Upper lobe of left lung (tissue), 6 donors: Measurements from ENCODE around the gene SLC25A44. TPM values are rescaled to one million over a fixed set of nuclear protein-coding genes. Genes with fewer than 3 reads are reported as not detected.

ENCODE experiments used
- ATAC-seq, 2 donors: fragments of 200-7000 bp; cut with Tn5 transposase; one replicate each; pipeline ENCODE4 v1.9.1; 2022; ENCODE audit warnings: mild to moderate bottlenecking in 2 of 2, moderate library complexity in 2 of 2; ENCODE audit not compliant: low FRiP score in 2 of 2
- DNase-seq, 2 donors: peaks; one replicate each; pipeline ENCODE4 v3.0.0-alpha.2; 2019 to 2020
- H3K27ac ChIP-seq, 4 donors: fragments of 200-600 bp; sonication (generic); one replicate each; pipeline ENCODE4 v1.5.1; 2016 to 2019
- H3K27me3 ChIP-seq, 4 donors: fragments of 200-600 bp; sonication (generic); one replicate each; pipeline ENCODE4 v1.5.1; 2017 to 2019
- H3K36me3 ChIP-seq, 4 donors: fragments of 200-600 bp; sonication (generic); one replicate each; pipeline ENCODE4 v1.5.1; 2016 to 2019
- H3K4me1 ChIP-seq, 4 donors: fragments of 200-600 bp; sonication (generic); one replicate each; pipeline ENCODE4 v1.5.1; 2018 to 2019
- H3K4me3 ChIP-seq, 4 donors: fragments of 200-600 bp; sonication (generic); one replicate each; pipeline ENCODE4 v1.5.1; 2017 to 2019; ENCODE audit warnings: mild to moderate bottlenecking in 2 of 4, moderate library complexity in 1 of 4
- H3K9me3 ChIP-seq, 4 donors: fragments of 200-600 bp; sonication (generic); one replicate each; pipeline ENCODE4 v1.5.1; 2018 to 2019
- CTCF ChIP-seq, 6 experiments: fragments of 450-650 bp in 4 of 6; fragments of 200-600 bp in 2 of 6; sonication (generic) in 2 of 6; IDR thresholded peaks; one replicate each; pipeline ENCODE4 v1.5.1; 2016 to 2019; ENCODE audit warnings: antibody characterized with exemption in 6 of 6
- EP300 ChIP-seq, 4 donors: sonication (generic); formaldehyde crosslinking; IDR thresholded peaks; one replicate each; pipeline ENCODE4 v1.5.1; 2017; ENCODE audit warnings: antibody characterized with exemption in 4 of 4, control low read depth in 2 of 4
- POLR2A ChIP-seq, 4 donors: fragments of 450-650 bp; IDR thresholded peaks; one replicate each; pipeline ENCODE4 v1.5.1; 2016 to 2017; ENCODE audit warnings: antibody characterized with exemption in 4 of 4, mild to moderate bottlenecking in 2 of 4
- POLR2AphosphoS5 ChIP-seq, 2 donors: sonication (generic); formaldehyde crosslinking; IDR thresholded peaks; one replicate each; pipeline ENCODE4 v1.5.1; 2017; ENCODE audit warnings: antibody characterized with exemption in 2 of 2
- WGBS, 2 donors: methylation state at CpG; one replicate each; pipeline ENCODE4 v1.1.5; 2017 to 2018; 5-methylcytosine and 5-hydroxymethylcytosine counted together
- total RNA-seq, 6 donors: library from RNA; depleted of rRNA in 4 of 6; stranded (reverse); fragments of >200 nt in 4 of 6; gene quantifications; one replicate each; pipeline versions ENCODE4 v1.1.0 to v1.2.1, GENCODE V29; 2016 to 2021
- donor health status: DM: no; HTN: no; CAD: no; lungs with moderate emphysema.
- donor health status: DM: no; HTN: yes; CAD: no; lungs with severe emphysema.

The SLC25A44 gene
- total RNA-seq, 6 donors from 2014 or later, result 11.0 to 27.4 (median 21.1) TPM

- peaks cover 13 to 38% (median 22%) of the 10 kb centered on the region in 4 donors for H3K4me1 ChIP-seq
- TF ChIP-seq POLR2AphosphoS5 (IDR thresholded peaks at IDR 0.05), result no peak
- no peak for TF ChIP-seq EP300 (IDR thresholded peaks at IDR 0.05)
- no peak for TF ChIP-seq POLR2A (IDR thresholded peaks at IDR 0.05)
- TF ChIP-seq CTCF (IDR thresholded peaks at IDR 0.05), result no peak
- no peaks in the 10 kb centered on the region for H3K36me3 ChIP-seq
- no peaks in the 10 kb centered on the region for H3K9me3 ChIP-seq
- H3K27me3 ChIP-seq, result no peaks in the 10 kb centered on the region
- ATAC-seq, result peak; percentile 1 to 2
- 23 to 51% methylated on average over 7 to 9 of the region's 9 CpGs for WGBS, 2 donors
- no peak overlapping the region for H3K4me3 ChIP-seq
- DNase-seq, result peak in 1 of 2 donors; percentile 68
- peak overlapping the region in 3 of 4 donors; percentile 18 to 73 (median 72) for H3K27ac ChIP-seq
Measured at GRCh38 chr1:156146769-156147405, 47.0 kb upstream of the SLC25A44 start.

GRCh38 chr1:156148216-156148615 lies 45.7 kb upstream of the SLC25A44 start:
- ATAC-seq (peak in 1 of 2 donors; percentile 1), DNase-seq (peak in 1 of 2 donors; percentile 68)
- TF ChIP-seq POLR2AphosphoS5 (IDR thresholded peaks at IDR 0.05) (peak in 1 of 2 donors; percentile 31), EP300 (IDR thresholded peaks at IDR 0.05) (no peak)
- H3K4me1 ChIP-seq, result peaks cover 14 to 39% (median 30%) of the 10 kb centered on the region in 4 donors
- peak overlapping the region; percentile 62 to 73 (median 68) for H3K27ac ChIP-seq
- no peaks in the 10 kb centered on the region for H3K9me3 ChIP-seq
- WGBS, 2 donors, result 38 to 67% methylated on average over 6 of the region's 6 CpGs
- H3K27me3 ChIP-seq, result no peaks in the 10 kb centered on the region
- no peaks in the 10 kb centered on the region for H3K36me3 ChIP-seq
- H3K4me3 ChIP-seq, result no peak overlapping the region

GRCh38 chr1:156149374-156150332 lies 44.3 kb upstream of the SLC25A44 start:
- peak overlapping the region in 2 of 4 donors; percentile 72 to 73 for H3K27ac ChIP-seq
- DNase-seq (no peak), ATAC-seq (no peak)
- H3K9me3 ChIP-seq, result no peaks in the 10 kb centered on the region
- no peak for TF ChIP-seq POLR2AphosphoS5 (IDR thresholded peaks at IDR 0.05)
- no peak for TF ChIP-seq CTCF (IDR thresholded peaks at IDR 0.05)
- no peak for TF ChIP-seq EP300 (IDR thresholded peaks at IDR 0.05)
- TF ChIP-seq POLR2A (IDR thresholded peaks at IDR 0.05), result no peak
- no peak overlapping the region for H3K4me3 ChIP-seq
- no peaks in the 10 kb centered on the region for H3K36me3 ChIP-seq
- H3K4me1 ChIP-seq, result peaks cover 14 to 51% (median 36%) of the 10 kb centered on the region in 4 donors
- 49 to 52% methylated on average over 14 to 18 of the region's 20 CpGs for WGBS, 2 donors
- no peaks in the 10 kb centered on the region for H3K27me3 ChIP-seq

GRCh38 chr1:156150333-156151011 lies 43.4 kb upstream of the SLC25A44 start:
- peak overlapping the region in 2 of 4 donors; percentile 20 to 44 for H3K27ac ChIP-seq
- H3K4me3 ChIP-seq, result no peak overlapping the region
- no peaks in the 10 kb centered on the region for H3K27me3 ChIP-seq
- peaks cover 14 to 54% (median 39%) of the 10 kb centered on the region in 4 donors for H3K4me1 ChIP-seq
- no peaks in the 10 kb centered on the region for H3K36me3 ChIP-seq
- DNase-seq, result no peak
- WGBS, 2 donors, result 54 to 60% methylated on average over 9 to 10 of the region's 10 CpGs
- no peaks in the 10 kb centered on the region for H3K9me3 ChIP-seq
- TF ChIP-seq CTCF (IDR thresholded peaks at IDR 0.05) (no peak), POLR2AphosphoS5 (IDR thresholded peaks at IDR 0.05) (no peak), EP300 (IDR thresholded peaks at IDR 0.05) (no peak), POLR2A (IDR thresholded peaks at IDR 0.05) (no peak)
- peak in 1 of 2 donors; percentile 0 for ATAC-seq
